ENCODE measurements around the gene KRTAP5-7.

Gene KRTAP5-7

GRCh38 chr11:71496421-71496820 is 30.6 kb upstream of the KRTAP5-7 start:
- Histone ChIP-seq H3K27ac (ENCODE audit: low read depth, low read length) (no peak overlapping the region), H3K79me2 (ENCODE audit: insufficient read depth, low read length) (no peaks in the 10 kb centered on the region), H3K36me3 (ENCODE audit: low read length) (no peaks in the 10 kb centered on the region; the same call in 1 of the 2 replicates), H2AFZ (ENCODE audit: low read depth, low read length, severe bottlenecking) (no peak overlapping the region), H3K27me3 (ENCODE audit: low read length) (no peaks in the 10 kb centered on the region), H4K20me1 (ENCODE audit: low read depth, low read length) (no peaks in the 10 kb centered on the region), H3K9me2 (replicated peaks; ENCODE audit: insufficient read depth, low read length) (no peaks in the 10 kb centered on the region), H3K4me3 (ENCODE audit: insufficient read depth, low read length, poor library complexity, severe bottlenecking) (no peak overlapping the region), H3K9ac (ENCODE audit: low read length) (no peak overlapping the region), H3F3A (ENCODE audit: insufficient read depth) (no peaks in the 10 kb centered on the region), H3K4me2 (ENCODE audit: low read depth, low read length, poor library complexity, severe bottlenecking) (no peak overlapping the region), H3K9me3 (ENCODE audit: insufficient read depth, low read length) (no peaks in the 10 kb centered on the region)
- no peak for TF ChIP-seq CTCF (IDR thresholded peaks at IDR 0.05; ENCODE audit: insufficient read depth, low read length, poor library complexity, severe bottlenecking)
- TF ChIP-seq EZH2phosphoT487 (conservative IDR thresholded peaks at IDR 0.05; ENCODE audit: low read length), result no peak

DNA sequence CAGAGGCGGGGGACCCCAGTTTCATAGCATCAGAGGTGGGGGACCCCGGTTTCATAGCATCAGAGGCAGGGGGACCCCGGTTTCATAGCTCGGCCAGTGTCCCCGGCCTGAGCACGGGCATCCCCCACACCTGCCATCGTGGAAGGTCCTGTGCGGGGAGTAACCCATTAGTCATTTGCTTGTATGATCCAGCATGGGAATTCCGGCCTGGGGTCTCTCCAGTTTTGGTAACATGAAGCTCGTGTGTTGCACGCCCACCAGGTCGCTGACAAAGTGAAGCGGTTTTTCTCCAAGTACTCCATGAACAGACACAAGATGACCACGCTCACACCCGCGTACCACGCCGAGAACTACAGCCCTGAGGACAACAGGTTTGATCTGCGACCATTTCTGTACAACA is 29.0 kb upstream of the KRTAP5-7 start:
- H3K4me3 ChIP-seq (ENCODE audit: insufficient read depth, low read length, poor library complexity, severe bottlenecking), result no peak overlapping the region
- no peak overlapping the region for H3K9ac ChIP-seq (ENCODE audit: low read length)
- no peak overlapping the region for H3K27ac ChIP-seq (ENCODE audit: low read depth, low read length)
- H2AFZ ChIP-seq (ENCODE audit: low read depth, low read length, severe bottlenecking), result no peak overlapping the region
- H3K4me2 ChIP-seq (ENCODE audit: low read depth, low read length, poor library complexity, severe bottlenecking), result no peak overlapping the region
- H3K9me2 ChIP-seq (replicated peaks; ENCODE audit: insufficient read depth, low read length), result no peaks in the 10 kb centered on the region
- no peaks in the 10 kb centered on the region for H3F3A ChIP-seq (ENCODE audit: insufficient read depth)
- H3K36me3 ChIP-seq (ENCODE audit: low read length), result no peaks in the 10 kb centered on the region; the same call in 1 of the 2 replicates
- H3K9me3 ChIP-seq (ENCODE audit: insufficient read depth, low read length), result no peaks in the 10 kb centered on the region
- H3K79me2 ChIP-seq (ENCODE audit: insufficient read depth, low read length), result no peaks in the 10 kb centered on the region
- TF ChIP-seq CTCF (IDR thresholded peaks at IDR 0.05; ENCODE audit: insufficient read depth, low read length, poor library complexity, severe bottlenecking), result no peak
- TF ChIP-seq EZH2phosphoT487 (conservative IDR thresholded peaks at IDR 0.05; ENCODE audit: low read length), result no peak
- no peaks in the 10 kb centered on the region for H4K20me1 ChIP-seq (ENCODE audit: low read depth, low read length)
- H3K27me3 ChIP-seq (ENCODE audit: low read length), result no peaks in the 10 kb centered on the region

DNA sequence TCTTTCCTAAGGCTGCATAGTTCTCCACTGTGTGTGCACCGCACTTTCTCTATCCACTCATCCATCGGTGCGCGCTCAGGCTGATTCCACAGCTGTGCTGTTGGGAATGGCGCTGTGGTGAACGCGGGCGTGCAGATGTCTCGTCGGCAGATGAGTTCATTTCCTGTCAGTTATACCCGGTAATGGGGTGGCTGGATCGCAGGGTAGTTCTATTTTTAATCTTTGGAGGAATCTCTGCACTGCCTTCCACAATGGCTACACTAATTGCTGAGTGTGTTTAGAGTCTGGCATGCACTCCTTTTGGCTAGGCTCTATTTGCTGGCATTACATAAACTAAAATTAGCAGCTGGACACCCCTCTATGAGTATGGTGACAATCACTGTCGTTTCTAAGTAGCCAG is 27.9 kb upstream of the KRTAP5-7 start:
- no peak for TF ChIP-seq CTCF (IDR thresholded peaks at IDR 0.05; ENCODE audit: insufficient read depth, low read length, poor library complexity, severe bottlenecking)
- TF ChIP-seq EZH2phosphoT487 (conservative IDR thresholded peaks at IDR 0.05; ENCODE audit: low read length), result no peak
- Histone ChIP-seq H3K9ac (ENCODE audit: low read length) (no peak overlapping the region), H3K9me2 (replicated peaks; ENCODE audit: insufficient read depth, low read length) (no peaks in the 10 kb centered on the region), H3K27me3 (ENCODE audit: low read length) (no peaks in the 10 kb centered on the region), H3K9me3 (ENCODE audit: insufficient read depth, low read length) (no peaks in the 10 kb centered on the region), H3K27ac (ENCODE audit: low read depth, low read length) (no peak overlapping the region), H3K79me2 (ENCODE audit: insufficient read depth, low read length) (no peaks in the 10 kb centered on the region), H3K4me2 (ENCODE audit: low read depth, low read length, poor library complexity, severe bottlenecking) (no peak overlapping the region), H2AFZ (ENCODE audit: low read depth, low read length, severe bottlenecking) (no peak overlapping the region), H3K36me3 (ENCODE audit: low read length) (no peaks in the 10 kb centered on the region; the same call in 1 of the 2 replicates), H3F3A (ENCODE audit: insufficient read depth) (no peaks in the 10 kb centered on the region), H3K4me3 (ENCODE audit: insufficient read depth, low read length, poor library complexity, severe bottlenecking) (no peak overlapping the region), H4K20me1 (ENCODE audit: low read depth, low read length) (no peaks in the 10 kb centered on the region)
